Measurements from ENCODE around the gene KCTD13.

KCTD13 gene

DNA sequence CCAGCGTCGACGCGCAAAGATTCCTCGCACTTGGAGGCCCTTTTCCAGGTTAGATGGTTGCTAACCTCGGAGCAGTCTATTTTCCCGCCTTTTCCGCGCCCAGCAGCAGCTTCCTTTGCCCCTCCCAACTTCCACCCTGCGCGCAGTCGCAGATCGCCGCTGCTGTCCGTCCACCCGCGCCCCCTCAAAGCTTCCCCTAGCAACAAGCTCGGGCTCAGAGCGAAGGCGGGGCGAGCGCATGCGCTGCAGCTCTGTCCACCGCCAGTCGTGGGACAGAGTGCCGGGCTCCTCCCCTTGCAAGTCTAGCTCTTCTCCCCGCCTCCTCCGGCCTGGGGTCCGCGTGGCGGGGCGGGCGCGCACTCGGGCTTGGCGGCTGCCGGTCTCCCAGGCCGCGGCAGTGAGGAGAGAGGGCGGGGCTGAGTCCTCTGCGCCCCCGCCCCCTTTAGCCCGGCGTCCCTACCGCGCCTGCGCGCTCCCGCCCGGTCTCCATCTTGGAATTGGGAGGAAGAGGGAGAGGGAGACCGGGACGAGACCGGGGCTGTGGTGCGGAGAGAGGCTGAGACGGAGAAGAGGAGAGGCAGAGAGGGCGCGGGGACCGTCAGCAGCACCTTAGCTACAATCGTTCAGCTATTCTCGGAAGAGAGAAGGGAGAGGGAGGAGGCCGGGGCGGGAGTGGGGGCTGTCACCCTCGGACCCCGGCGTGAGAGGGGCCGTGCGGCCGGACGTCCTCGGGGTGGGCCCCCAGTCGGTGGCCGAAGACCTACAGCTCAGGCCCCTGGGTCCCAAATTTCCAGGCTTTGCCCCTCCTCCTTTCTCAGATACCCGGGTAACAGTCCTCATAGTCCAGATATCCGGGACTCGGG is 47.6 kb upstream of the KCTD13 start, which contains the start of gene TAOK2 (continued):
- peak; percentile 87 for TF ChIP-seq ZEB2 (tag by site-specific recombination; IDR thresholded peaks at IDR 0.05)
- no peak for TF ChIP-seq ZNF426 (tag by site-specific recombination; IDR thresholded peaks at IDR 0.05)
- TF ChIP-seq ZFHX2 (tag by site-specific recombination; conservative IDR thresholded peaks at IDR 0.05): peak; percentile 72
- no peak; the same call in 1 of the 2 replicates for TF ChIP-seq SP7 (tag by site-specific recombination; IDR thresholded peaks at IDR 0.05)
- peak; percentile 42; the same call in 1 of the 2 replicates for TF ChIP-seq ZNF391 (tag by site-specific recombination; IDR thresholded peaks at IDR 0.05; ENCODE audit: borderline replicate concordance, low read depth)
- no peak for TF ChIP-seq ZNF555 (tag by site-specific recombination; conservative IDR thresholded peaks at IDR 0.05)
- peak; percentile 89 for TF ChIP-seq ZNF341 (tag by site-specific recombination; IDR thresholded peaks at IDR 0.05; ENCODE audit: low read depth)
- peak; percentile 92 for TF ChIP-seq ZNF335 (tag by site-specific recombination; conservative IDR thresholded peaks at IDR 0.05)
- no peak for TF ChIP-seq ZSCAN16 (tag by site-specific recombination; IDR thresholded peaks at IDR 0.05)
- peak; percentile 31 for TF ChIP-seq ZNF629 (tag by site-specific recombination; IDR thresholded peaks at IDR 0.05)
- no peak; the same call in 1 of the 2 replicates for TF ChIP-seq ZNF623 (tag by site-specific recombination; IDR thresholded peaks at IDR 0.05)
- peak; percentile 73 for TF ChIP-seq YY1 (tag by site-specific recombination; IDR thresholded peaks at IDR 0.05)
- TF ChIP-seq ZNF138 (tag by site-specific recombination; IDR thresholded peaks at IDR 0.05; ENCODE audit: borderline replicate concordance): no peak
- TF ChIP-seq ZFP3 (tag by site-specific recombination; IDR thresholded peaks at IDR 0.05; ENCODE audit: low read depth): no peak
- 0 out of 2 replicates have a peak, but pooled peaks have one; percentile 6 for TF ChIP-seq ZNF785 (tag by site-specific recombination; IDR thresholded peaks at IDR 0.05)
- TF ChIP-seq, protein P1, sequence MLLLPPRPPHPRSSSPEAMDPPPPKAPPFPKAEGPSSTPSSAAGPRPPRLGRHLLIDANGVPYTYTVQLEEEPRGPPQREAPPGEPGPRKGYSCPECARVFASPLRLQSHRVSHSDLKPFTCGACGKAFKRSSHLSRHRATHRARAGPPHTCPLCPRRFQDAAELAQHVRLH (tag by site-specific recombination; IDR thresholded peaks at IDR 0.05): no peak
- TF ChIP-seq ZNF548 (tag by site-specific recombination; IDR thresholded peaks at IDR 0.05): no peak
- TF ChIP-seq TCF7L2 (IDR thresholded peaks at IDR 0.05; ENCODE audit: borderline replicate concordance, low read depth, low read length): no peak
- TF ChIP-seq OVOL3 (tag by site-specific recombination; IDR thresholded peaks at IDR 0.05): no peak
- no peak for TF ChIP-seq ZNF768 (tag by site-specific recombination; IDR thresholded peaks at IDR 0.05)
- TF ChIP-seq ZNF585B (tag by site-specific recombination; IDR thresholded peaks at IDR 0.05): no peak
- no peak for TF ChIP-seq ZNF37A (tag by site-specific recombination; IDR thresholded peaks at IDR 0.05)
- TF ChIP-seq, protein P2, sequence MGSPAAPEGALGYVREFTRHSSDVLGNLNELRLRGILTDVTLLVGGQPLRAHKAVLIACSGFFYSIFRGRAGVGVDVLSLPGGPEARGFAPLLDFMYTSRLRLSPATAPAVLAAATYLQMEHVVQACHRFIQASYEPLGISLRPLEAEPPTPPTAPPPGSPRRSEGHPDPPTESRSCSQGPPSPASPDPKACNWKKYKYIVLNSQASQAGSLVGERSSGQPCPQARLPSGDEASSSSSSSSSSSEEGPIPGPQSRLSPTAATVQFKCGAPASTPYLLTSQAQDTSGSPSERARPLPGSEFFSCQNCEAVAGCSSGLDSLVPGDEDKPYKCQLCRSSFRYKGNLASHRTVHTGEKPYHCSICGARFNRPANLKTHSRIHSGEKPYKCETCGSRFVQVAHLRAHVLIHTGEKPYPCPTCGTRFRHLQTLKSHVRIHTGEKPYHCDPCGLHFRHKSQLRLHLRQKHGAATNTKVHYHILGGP (tag by site-specific recombination; IDR thresholded peaks at IDR 0.05): no peak
- TF ChIP-seq, protein P3, sequence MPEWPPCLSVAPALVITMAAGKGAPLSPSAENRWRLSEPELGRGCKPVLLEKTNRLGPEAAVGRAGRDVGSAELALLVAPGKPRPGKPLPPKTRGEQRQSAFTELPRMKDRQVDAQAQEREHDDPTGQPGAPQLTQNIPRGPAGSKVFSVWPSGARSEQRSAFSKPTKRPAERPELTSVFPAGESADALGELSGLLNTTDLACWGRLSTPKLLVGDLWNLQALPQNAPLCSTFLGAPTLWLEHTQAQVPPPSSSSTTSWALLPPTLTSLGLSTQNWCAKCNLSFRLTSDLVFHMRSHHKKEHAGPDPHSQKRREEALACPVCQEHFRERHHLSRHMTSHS (tag by site-specific recombination; IDR thresholded peaks at IDR 0.05): no peak
- no peak for TF ChIP-seq ZNF202 (tag by site-specific recombination; IDR thresholded peaks at IDR 0.05; ENCODE audit: borderline replicate concordance)
- peak; percentile 75 for TF ChIP-seq ZNF600 (tag by site-specific recombination; IDR thresholded peaks at IDR 0.05)
- peak; percentile 13; the same call in 1 of the 2 replicates for TF ChIP-seq KLF7 (tag by site-specific recombination; IDR thresholded peaks at IDR 0.05; ENCODE audit: borderline replicate concordance)
- TF ChIP-seq ZNF248 (tag by site-specific recombination; IDR thresholded peaks at IDR 0.05): no peak
- no peak for TF ChIP-seq ZNF174 (tag by site-specific recombination; IDR thresholded peaks at IDR 0.05)
- no peak for TF ChIP-seq ZNF133 (tag by site-specific recombination; IDR thresholded peaks at IDR 0.05)
- no peak for TF ChIP-seq ZNF558 (tag by site-specific recombination; IDR thresholded peaks at IDR 0.05)
- no peak for TF ChIP-seq ZNF837 (tag by site-specific recombination; IDR thresholded peaks at IDR 0.05)
- no peak for TF ChIP-seq ZNF664 (tag by site-specific recombination; IDR thresholded peaks at IDR 0.05)
- TF ChIP-seq OSR2 (tag by site-specific recombination; IDR thresholded peaks at IDR 0.05): no peak
- TF ChIP-seq ZBTB48 (tag by site-specific recombination; IDR thresholded peaks at IDR 0.05): no peak
- no peak for TF ChIP-seq ZNF184 (tag by site-specific recombination; IDR thresholded peaks at IDR 0.05)
- TF ChIP-seq ZNF571 (tag by site-specific recombination; IDR thresholded peaks at IDR 0.05): no peak
- TF ChIP-seq ZBTB7A (tag by site-specific recombination; IDR thresholded peaks at IDR 0.05; ENCODE audit: low read depth): peak; percentile 86; the same call in 1 of the 2 replicates
- TF ChIP-seq HOXA7 (CRISPR knock-in tag; IDR thresholded peaks at IDR 0.05; ENCODE audit: borderline replicate concordance): no peak
- TF ChIP-seq ZNF514 (tag by site-specific recombination; IDR thresholded peaks at IDR 0.05): no peak
- no peak for TF ChIP-seq MZF1 (tag by site-specific recombination; IDR thresholded peaks at IDR 0.05; ENCODE audit: borderline replicate concordance)
- no peak for TF ChIP-seq ZNF521 (tag by site-specific recombination; IDR thresholded peaks at IDR 0.05)
